ENCODE results near the gene NUPR1.

DNA sequence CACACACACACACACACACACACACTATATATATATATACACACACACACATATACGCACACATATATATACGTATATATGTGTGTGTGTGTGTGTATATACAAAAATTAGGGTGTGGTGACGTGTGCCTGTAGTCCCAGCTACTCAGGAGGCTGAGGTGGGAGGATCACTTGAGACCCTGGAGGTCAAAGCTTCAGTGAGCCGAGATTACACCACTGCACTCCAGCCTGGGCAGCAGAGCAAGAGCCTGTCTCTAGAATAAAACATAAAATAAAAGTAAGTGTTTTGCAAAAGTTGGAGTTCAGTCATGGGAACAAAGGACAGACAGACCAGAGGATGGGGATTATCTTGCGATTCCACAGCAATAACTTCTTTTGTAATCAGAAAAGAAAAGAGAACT, 10.8 kb downstream of the NUPR1 start:
- TF ChIP-seq, protein P1, sequence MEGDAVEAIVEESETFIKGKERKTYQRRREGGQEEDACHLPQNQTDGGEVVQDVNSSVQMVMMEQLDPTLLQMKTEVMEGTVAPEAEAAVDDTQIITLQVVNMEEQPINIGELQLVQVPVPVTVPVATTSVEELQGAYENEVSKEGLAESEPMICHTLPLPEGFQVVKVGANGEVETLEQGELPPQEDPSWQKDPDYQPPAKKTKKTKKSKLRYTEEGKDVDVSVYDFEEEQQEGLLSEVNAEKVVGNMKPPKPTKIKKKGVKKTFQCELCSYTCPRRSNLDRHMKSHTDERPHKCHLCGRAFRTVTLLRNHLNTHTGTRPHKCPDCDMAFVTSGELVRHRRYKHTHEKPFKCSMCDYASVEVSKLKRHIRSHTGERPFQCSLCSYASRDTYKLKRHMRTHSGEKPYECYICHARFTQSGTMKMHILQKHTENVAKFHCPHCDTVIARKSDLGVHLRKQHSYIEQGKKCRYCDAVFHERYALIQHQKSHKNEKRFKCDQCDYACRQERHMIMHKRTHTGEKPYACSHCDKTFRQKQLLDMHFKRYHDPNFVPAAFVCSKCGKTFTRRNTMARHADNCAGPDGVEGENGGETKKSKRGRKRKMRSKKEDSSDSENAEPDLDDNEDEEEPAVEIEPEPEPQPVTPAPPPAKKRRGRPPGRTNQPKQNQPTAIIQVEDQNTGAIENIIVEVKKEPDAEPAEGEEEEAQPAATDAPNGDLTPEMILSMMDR (IDR thresholded peaks at IDR 0.05 in 4 of 5, conservative IDR thresholded peaks at IDR 0.05 in 1 of 5), result no peak
- no peak for TF ChIP-seq POLR2A (IDR thresholded peaks at IDR 0.05)
